GM13976 (cell line): Measurements from ENCODE around the gene ALDH4A1.

Experiments
- DNase-seq: peaks from one replicate; pipeline ENCODE4 v3.0.0; 2012; ENCODE audit warnings: low spot score
- in situ Hi-C: fragments of 300-500 bp; cut with MboI; formaldehyde crosslinking; loops from one replicate; pipeline ENCODE4 v1.12.0; 2022; ENCODE audit warnings: low sequenced_read_pairs, mixed read lengths, inconsistent platforms; ENCODE audit not compliant: unreplicated experiment
- TF ChIP-seq, protein P1 (sequence below): IDR thresholded peaks from 2 replicates; pipeline ENCODE4 v1.5.1; 2012; ENCODE audit warnings: borderline replicate concordance, mild to moderate bottlenecking; ENCODE audit not compliant: insufficient read depth; ENCODE audit errors: extremely low read depth, missing control alignments, control extremely low read depth

The ALDH4A1 gene

DNA sequence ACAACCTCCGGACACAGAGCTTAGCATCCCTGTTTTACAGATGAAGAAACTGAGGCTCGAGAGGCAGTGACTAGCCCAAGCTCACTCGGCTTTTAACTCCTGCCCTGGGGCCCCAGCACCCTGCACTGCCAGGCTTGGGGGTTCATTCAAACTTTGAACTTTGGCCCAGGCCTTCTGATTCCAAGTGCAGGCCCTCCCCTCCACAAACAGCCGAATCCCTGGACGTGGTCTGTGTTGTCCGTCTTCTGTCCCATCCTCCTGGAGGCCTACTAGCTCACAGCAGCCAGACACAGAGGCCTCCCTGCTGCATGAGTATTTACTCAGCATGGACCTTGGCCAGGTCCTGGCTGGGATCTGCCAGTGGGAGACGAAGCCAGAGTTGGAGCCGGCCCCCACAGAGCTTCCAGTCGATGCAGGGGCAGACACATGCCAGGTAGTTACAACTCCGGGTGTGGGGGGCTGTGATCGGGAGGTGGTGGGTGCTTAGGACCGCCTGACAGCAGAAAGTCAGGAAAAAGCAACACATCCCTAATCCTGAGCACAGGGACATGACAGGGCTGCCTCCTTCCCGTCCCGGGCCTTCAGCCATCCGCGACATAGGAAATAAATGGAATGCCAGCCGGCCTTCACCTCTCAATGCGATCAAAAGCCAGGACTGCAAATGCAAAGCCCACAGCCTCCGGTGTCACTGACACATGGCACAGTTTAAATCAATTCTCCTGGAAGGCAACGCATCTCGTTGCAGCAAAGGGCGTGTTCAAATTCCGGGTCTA lies 46.7 kb upstream of the ALDH4A1 start:
- TF ChIP-seq, protein P1, sequence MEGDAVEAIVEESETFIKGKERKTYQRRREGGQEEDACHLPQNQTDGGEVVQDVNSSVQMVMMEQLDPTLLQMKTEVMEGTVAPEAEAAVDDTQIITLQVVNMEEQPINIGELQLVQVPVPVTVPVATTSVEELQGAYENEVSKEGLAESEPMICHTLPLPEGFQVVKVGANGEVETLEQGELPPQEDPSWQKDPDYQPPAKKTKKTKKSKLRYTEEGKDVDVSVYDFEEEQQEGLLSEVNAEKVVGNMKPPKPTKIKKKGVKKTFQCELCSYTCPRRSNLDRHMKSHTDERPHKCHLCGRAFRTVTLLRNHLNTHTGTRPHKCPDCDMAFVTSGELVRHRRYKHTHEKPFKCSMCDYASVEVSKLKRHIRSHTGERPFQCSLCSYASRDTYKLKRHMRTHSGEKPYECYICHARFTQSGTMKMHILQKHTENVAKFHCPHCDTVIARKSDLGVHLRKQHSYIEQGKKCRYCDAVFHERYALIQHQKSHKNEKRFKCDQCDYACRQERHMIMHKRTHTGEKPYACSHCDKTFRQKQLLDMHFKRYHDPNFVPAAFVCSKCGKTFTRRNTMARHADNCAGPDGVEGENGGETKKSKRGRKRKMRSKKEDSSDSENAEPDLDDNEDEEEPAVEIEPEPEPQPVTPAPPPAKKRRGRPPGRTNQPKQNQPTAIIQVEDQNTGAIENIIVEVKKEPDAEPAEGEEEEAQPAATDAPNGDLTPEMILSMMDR: no peak
- in situ Hi-C loops: no loop called here

DNA sequence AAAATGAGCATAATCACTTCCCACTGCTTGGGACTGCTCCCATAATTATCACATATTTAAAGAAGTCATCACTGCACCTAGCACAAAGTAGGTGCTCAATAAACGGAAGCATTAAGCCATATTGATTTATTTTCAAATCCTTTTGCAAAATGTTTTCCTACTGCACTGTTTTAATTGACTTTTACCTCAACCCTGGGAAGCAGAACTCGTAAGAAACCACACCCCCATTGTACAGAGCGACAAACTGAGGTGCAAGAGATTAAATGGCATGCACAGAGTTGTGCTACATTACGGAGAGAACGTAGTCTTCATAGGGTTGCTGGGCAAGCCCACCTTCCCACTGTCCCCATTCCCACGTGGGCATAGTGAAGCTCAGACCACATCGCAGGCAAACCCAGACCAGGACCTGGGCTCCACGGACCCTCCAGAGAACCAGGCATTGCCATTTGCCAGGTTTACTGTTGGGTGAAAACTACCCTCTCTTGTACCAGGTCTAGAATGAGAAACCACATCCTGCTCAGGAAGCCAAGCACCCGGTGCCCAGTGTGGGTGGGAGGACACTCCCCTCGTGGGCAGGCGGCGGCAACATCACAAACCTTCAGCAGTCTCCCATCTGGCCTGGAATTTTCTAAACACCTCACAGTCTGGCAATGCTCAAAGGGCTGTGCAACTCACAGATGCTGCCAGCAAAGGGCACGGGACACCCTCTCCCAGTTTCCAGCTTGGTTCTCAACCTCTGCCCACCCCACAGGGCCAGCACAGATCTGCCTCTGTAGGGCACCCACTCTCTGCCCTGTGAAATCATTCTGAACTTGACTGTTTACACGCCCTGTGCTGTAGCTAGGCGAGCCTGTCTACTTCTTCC lies 45.9 kb upstream of the ALDH4A1 start:
- TF ChIP-seq, protein P1: no peak
- no peak for DNase-seq
- in situ Hi-C loops: no loop called here

More for the DNA sequence above, 46.7 kb upstream of the ALDH4A1 start:
- no peak for DNase-seq

DNA sequence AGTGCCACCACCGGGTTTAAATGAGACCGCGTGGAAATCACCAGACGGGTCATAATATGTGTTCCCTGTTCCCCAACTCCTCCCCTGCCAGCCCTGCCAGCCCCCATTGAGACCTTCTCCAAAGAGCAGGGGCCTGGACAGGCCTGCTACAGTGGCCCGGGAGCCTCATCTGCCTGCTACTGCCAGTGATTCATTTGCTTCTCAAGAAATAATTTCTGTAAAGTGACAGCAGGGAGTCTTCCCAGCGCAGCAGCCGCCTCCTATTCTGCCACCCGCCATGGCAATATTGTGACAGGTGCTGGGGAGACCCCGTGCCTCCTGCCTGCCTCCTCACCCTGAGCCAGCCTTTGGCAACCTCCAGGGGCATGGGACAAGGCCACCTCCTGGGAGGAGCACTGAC lies 45.2 kb upstream of the ALDH4A1 start:
- in situ Hi-C loops: no loop called here
- TF ChIP-seq, protein P1: no peak
- no peak for DNase-seq

DNA sequence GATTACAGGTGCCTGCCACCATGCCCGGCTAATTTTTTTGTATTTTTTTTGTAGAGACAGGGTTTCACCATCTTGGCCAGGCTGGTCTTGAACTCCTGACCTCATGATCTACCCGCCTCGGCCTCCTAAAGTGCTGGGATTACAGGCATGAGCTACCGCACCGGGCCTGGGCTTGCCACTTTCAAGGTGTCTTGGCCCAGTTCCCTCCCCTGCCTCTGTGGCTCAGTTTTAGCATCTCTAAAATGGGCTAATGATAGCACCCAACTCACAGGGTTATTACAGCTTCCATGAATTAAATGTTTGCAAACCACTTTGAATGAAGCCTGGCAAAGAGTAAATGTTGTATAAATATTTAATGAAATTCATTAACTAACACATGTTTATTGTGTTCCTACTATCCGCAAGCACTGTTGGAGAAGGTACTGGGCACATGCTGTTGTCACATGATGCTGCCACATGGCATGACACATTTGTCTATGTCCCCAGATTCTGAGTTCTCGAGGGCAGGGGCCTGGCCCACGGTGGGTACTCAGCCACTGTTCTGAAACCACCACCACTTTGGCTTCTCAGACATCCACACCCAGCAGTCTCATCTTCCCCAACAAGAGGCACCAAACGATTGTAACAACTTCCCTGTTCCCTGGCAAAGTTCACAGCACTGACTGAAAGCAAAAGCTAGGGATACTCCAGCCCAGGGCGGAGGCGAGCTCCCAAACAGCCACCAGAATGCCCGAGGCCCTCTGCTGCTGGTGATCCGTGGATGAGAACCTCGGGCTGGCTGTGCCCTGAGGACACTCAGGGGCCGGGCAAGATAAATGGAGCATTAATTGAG lies 44.4 kb upstream of the ALDH4A1 start:
- in situ Hi-C loops: no loop called here
- TF ChIP-seq, protein P1: no peak
- no peak for DNase-seq

DNA sequence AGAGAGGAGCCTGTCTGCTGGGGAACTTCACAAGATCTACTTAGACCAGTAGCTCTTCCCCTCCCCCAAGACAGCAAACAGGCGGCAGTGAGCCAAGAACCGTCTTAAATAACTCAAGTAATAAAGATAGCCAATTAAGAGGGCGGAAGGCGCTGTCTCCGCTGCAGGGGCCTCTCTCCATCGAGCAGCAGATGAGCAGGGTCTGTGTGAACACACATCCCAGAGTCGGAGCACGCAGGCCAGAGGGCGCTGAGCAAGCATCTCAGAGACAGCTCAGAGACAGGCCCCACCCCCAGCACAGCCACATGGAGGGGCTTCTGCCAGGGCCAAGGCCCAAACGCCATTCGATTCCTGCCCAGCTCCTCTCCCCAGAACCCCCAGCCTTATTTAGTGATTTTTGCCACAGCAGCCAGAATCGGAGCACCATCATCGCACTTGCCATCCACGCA lies 43.1 kb upstream of the ALDH4A1 start:
- TF ChIP-seq, protein P1: no peak
- in situ Hi-C loops: no loop called here
- no peak for DNase-seq

DNA sequence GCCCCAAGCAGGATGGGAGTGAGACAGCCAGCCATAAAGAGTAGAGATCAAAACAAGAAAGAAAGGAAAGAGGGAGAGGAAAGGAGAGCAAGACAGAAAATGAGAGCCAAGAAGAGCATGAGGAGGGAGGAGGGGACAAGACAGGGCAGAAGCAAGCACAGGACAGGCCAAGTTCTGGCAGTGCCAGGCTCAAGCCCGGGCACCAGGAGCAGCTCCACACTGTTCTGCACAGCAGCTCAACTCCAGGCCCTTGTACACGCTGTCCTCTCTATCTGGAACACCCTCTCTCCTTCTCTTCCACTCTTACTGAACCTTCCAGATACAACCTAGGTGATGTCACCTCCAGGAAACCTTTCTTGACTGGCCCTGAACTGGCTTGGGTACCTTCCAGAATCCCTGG lies 42.5 kb upstream of the ALDH4A1 start:
- DNase-seq: no peak
- TF ChIP-seq, protein P1: no peak
- in situ Hi-C loops: no loop called here
